ENCODE results near the gene SGCD. TPM values are rescaled to one million over a fixed set of nuclear protein-coding genes. Genes with fewer than 3 reads are reported as not detected.

Gene SGCD
- total RNA-seq, 2 experiments from 2014 or later = not detected

DNA sequence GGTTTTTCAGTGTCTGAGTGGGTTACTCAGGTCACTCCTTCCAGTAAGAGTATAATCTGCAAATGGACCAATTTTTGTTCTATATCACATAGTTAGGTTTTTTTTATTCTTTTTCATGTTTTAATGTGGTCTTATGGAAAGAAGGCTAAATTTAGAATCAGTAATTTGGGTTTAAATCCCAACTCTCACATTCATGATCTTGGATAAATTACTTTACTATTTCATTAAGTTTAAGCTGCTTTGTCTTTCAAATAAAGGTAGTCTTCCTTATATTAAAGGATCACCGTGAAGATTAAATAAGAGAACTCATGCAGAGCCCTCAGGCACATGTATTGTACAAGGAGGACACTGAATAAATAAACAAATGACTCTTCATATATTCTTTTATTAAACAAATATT, 234.7 kb downstream of the SGCD start:
- POLR2A ChIA-PET = no interaction called here

DNA sequence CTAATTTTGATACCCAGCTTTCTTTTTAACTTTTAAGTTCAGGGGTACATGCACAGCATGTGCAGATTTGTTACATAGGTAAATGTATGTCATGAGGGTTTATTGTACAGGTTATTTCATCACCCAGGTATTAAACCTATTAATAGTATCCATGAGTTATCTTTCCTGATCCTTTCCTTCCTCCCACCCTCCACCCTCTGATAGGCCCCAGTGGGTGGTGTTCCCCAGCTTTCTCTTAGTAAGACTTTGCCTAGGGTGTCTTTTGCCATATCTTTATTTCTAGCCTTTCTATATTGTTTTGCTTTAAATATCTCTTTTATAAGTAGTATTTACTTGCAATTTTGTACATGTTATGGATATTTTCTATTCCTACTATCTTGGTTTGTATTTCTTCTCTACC, 243.7 kb downstream of the SGCD start:
- H3K4me1 ChIP-seq (ENCODE audit: insufficient read depth, low read length, poor library complexity, severe bottlenecking) = no peaks in the 10 kb centered on the region
- no peaks in the 10 kb centered on the region for H3K9me3 ChIP-seq (ENCODE audit: low read length)
- DNase-seq (ENCODE audit: low spot score) = no peak
- no TSS peak for BruUV-seq (replicated peaks)
- no peak overlapping the region for H3K4me2 ChIP-seq (ENCODE audit: low read length)
- no peaks in the 10 kb centered on the region for H3K79me2 ChIP-seq (ENCODE audit: insufficient read depth, low read depth, low read length)
- ChIA-PET CTCF (ENCODE audit: unreplicated experiment) (no interaction called here), POLR2A (no interaction called here)
- TF ChIP-seq EZH2phosphoT487 (IDR thresholded peaks at IDR 0.05; ENCODE audit: borderline replicate concordance, low read depth, low read length) = no peak
- TF ChIP-seq, protein P1, sequence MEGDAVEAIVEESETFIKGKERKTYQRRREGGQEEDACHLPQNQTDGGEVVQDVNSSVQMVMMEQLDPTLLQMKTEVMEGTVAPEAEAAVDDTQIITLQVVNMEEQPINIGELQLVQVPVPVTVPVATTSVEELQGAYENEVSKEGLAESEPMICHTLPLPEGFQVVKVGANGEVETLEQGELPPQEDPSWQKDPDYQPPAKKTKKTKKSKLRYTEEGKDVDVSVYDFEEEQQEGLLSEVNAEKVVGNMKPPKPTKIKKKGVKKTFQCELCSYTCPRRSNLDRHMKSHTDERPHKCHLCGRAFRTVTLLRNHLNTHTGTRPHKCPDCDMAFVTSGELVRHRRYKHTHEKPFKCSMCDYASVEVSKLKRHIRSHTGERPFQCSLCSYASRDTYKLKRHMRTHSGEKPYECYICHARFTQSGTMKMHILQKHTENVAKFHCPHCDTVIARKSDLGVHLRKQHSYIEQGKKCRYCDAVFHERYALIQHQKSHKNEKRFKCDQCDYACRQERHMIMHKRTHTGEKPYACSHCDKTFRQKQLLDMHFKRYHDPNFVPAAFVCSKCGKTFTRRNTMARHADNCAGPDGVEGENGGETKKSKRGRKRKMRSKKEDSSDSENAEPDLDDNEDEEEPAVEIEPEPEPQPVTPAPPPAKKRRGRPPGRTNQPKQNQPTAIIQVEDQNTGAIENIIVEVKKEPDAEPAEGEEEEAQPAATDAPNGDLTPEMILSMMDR (conservative IDR thresholded peaks at IDR 0.05; ENCODE audit: low read length) = no peak
- no peak overlapping the region for H2AFZ ChIP-seq (ENCODE audit: low read length)
- no peaks in the 10 kb centered on the region for H3K36me3 ChIP-seq (ENCODE audit: insufficient read depth, low read length)
- intact Hi-C loops (cut with micrococcal nuclease; ENCODE audit: unreplicated experiment) = no loop called here
- no peaks in the 10 kb centered on the region for H4K20me1 ChIP-seq (ENCODE audit: insufficient read depth, low read length)
- no peak overlapping the region for H3K4me3 ChIP-seq (ENCODE audit: low read depth, low read length, poor library complexity, severe bottlenecking)
- H3K27ac ChIP-seq (ENCODE audit: low read depth, low read length, poor library complexity, severe bottlenecking) = no peak overlapping the region
- H3K9me2 ChIP-seq (ENCODE audit: insufficient read depth, low read length) = no peaks in the 10 kb centered on the region

More for the DNA sequence above, 234.7 kb downstream of the SGCD start:
- BruUV-seq (replicated peaks) = no TSS peak
- Histone ChIP-seq H3K4me2 (ENCODE audit: low read length) (no peak overlapping the region), H3K4me3 (ENCODE audit: low read depth, low read length, poor library complexity, severe bottlenecking) (no peak overlapping the region), H3K4me1 (ENCODE audit: insufficient read depth, low read length, poor library complexity, severe bottlenecking) (no peaks in the 10 kb centered on the region), H3K36me3 (ENCODE audit: insufficient read depth, low read length) (no peaks in the 10 kb centered on the region), H4K20me1 (ENCODE audit: insufficient read depth, low read length) (no peaks in the 10 kb centered on the region), H3K9me3 (ENCODE audit: low read length) (no peaks in the 10 kb centered on the region), H2AFZ (ENCODE audit: low read length) (no peak overlapping the region), H3K79me2 (ENCODE audit: insufficient read depth, low read depth, low read length) (no peaks in the 10 kb centered on the region), H3K9me2 (ENCODE audit: insufficient read depth, low read length) (no peaks in the 10 kb centered on the region), H3K27ac (ENCODE audit: low read depth, low read length, poor library complexity, severe bottlenecking) (no peak overlapping the region)
- TF ChIP-seq, protein P1 (conservative IDR thresholded peaks at IDR 0.05; ENCODE audit: low read length) = no peak
- TF ChIP-seq EZH2phosphoT487 (IDR thresholded peaks at IDR 0.05; ENCODE audit: borderline replicate concordance, low read depth, low read length) = no peak
- DNase-seq (ENCODE audit: low spot score) = no peak
- CTCF ChIA-PET (ENCODE audit: unreplicated experiment) = no interaction called here
- intact Hi-C loops (cut with micrococcal nuclease; ENCODE audit: unreplicated experiment) = no loop called here

DNA sequence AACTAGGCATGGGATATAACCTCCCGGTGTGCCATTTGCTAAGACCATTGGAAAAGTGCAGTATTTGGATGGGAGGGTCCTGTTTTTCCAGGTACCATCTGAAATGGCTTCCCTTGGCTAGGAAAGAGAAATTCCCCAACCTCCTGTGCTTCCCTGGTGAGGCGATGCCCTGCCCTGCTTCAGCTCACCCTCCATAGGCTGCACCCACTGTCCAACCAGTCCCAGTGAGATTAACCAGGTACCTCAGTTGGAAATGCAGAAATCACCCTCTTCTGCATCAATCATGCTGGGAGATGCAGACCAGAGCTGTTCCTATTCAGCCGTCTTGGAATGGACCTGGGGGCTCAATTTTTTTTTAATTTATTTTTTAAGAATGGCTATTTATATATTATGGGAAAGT, 254.8 kb downstream of the SGCD start:
- H3K4me3 ChIP-seq (ENCODE audit: low read depth, low read length, poor library complexity, severe bottlenecking) = no peak overlapping the region
- BruUV-seq (replicated peaks) = no TSS peak
- CTCF ChIA-PET (ENCODE audit: unreplicated experiment) = no interaction called here

More for the DNA sequence above, 254.8 kb downstream of the SGCD start:
- H3K4me2 ChIP-seq (ENCODE audit: low read length) = no peak overlapping the region
- no peaks in the 10 kb centered on the region for H3K9me3 ChIP-seq (ENCODE audit: low read length)
- POLR2A ChIA-PET = interaction anchor here (0.9 kb wide), 1 partner anchor 29 kb away, joined by 3 read pairs; no protein-coding TSS in a partner anchor
- no peak overlapping the region for H3K27ac ChIP-seq (ENCODE audit: low read depth, low read length, poor library complexity, severe bottlenecking)
- H2AFZ ChIP-seq (ENCODE audit: low read length) = no peak overlapping the region
- DNase-seq (ENCODE audit: low spot score) = no peak
- no peaks in the 10 kb centered on the region for H3K9me2 ChIP-seq (ENCODE audit: insufficient read depth, low read length)
- no peaks in the 10 kb centered on the region for H3K4me1 ChIP-seq (ENCODE audit: insufficient read depth, low read length, poor library complexity, severe bottlenecking)
- intact Hi-C loops (cut with micrococcal nuclease; ENCODE audit: unreplicated experiment) = no loop called here
- TF ChIP-seq EZH2phosphoT487 (IDR thresholded peaks at IDR 0.05; ENCODE audit: borderline replicate concordance, low read depth, low read length) = no peak
- TF ChIP-seq, protein P1 (conservative IDR thresholded peaks at IDR 0.05; ENCODE audit: low read length) = no peak
- H4K20me1 ChIP-seq (ENCODE audit: insufficient read depth, low read length) = no peaks in the 10 kb centered on the region
- no peaks in the 10 kb centered on the region for H3K36me3 ChIP-seq (ENCODE audit: insufficient read depth, low read length)
- no peaks in the 10 kb centered on the region for H3K79me2 ChIP-seq (ENCODE audit: insufficient read depth, low read depth, low read length)

Measured in OCI-LY7 (cell line).